Measurements from ENCODE around the gene SCG3.

SCG3 gene

GRCh38 chr15:51737522-51738305 lies 56.4 kb downstream of the SCG3 start, which contains the start of gene LYSMD2:
LYSMD2 (minus strand) TSS chr15:51737655; CDS start chr15:51737622, 33 bp downstream.
- no peak for TF ChIP-seq CTCF (conservative IDR thresholded peaks at IDR 0.05; ENCODE audit: low read depth)
- POLR2A ChIA-PET (ENCODE audit: low non-redundant PET): no interaction called here
- CTCF ChIA-PET: interaction anchor here (0.6 to 1.1 kb wide), 2 partner anchors 35 to 39 kb away, joined by 3 to 13 read pairs; no protein-coding TSS in a partner anchor
- DNase-seq (ENCODE audit: low spot score): peak; percentile 44
- H3K27ac ChIP-seq: peak within 1 kb of the TSS; percentile 63

GRCh38 chr15:51738553-51738952 lies 57.2 kb downstream of the SCG3 start:
- POLR2A ChIA-PET (ENCODE audit: low non-redundant PET): no interaction called here
- CTCF ChIA-PET: interaction anchor here (0.6 to 1.1 kb wide), 2 partner anchors 38 to 114 kb away, joined by 3 to 13 read pairs; no protein-coding TSS in a partner anchor
- TF ChIP-seq CTCF (conservative IDR thresholded peaks at IDR 0.05; ENCODE audit: low read depth): no peak
- DNase-seq (ENCODE audit: low spot score): no peak
- no peak overlapping the region for H3K27ac ChIP-seq

GRCh38 chr15:51739061-51739712 lies 57.9 kb downstream of the SCG3 start:
- POLR2A ChIA-PET (ENCODE audit: low non-redundant PET): no interaction called here
- H3K27ac ChIP-seq: no peak overlapping the region
- DNase-seq (ENCODE audit: low spot score): peak; percentile 69
- TF ChIP-seq CTCF (conservative IDR thresholded peaks at IDR 0.05; ENCODE audit: low read depth): no peak
- CTCF ChIA-PET: interaction anchor here (0.6 to 1.1 kb wide), 2 partner anchors 89 to 113 kb away, joined by 3 read pairs; no protein-coding TSS in a partner anchor

GRCh38 chr15:51749307-51749706 lies 68.0 kb downstream of the SCG3 start:
- POLR2A ChIA-PET (ENCODE audit: low non-redundant PET): no interaction called here
- H3K27ac ChIP-seq: no peak overlapping the region
- CTCF ChIA-PET: interaction anchor here (0.6 to 0.9 kb wide), 2 partner anchors 29 to 253 kb away, joined by 3 read pairs; no protein-coding TSS in a partner anchor
- DNase-seq (ENCODE audit: low spot score): no peak
- no peak for TF ChIP-seq CTCF (conservative IDR thresholded peaks at IDR 0.05; ENCODE audit: low read depth)

GRCh38 chr15:51750186-51750585 lies 68.9 kb downstream of the SCG3 start:
- TF ChIP-seq CTCF (conservative IDR thresholded peaks at IDR 0.05; ENCODE audit: low read depth): no peak
- ChIA-PET CTCF (no interaction called here), POLR2A (ENCODE audit: low non-redundant PET) (no interaction called here)
- no peak overlapping the region for H3K27ac ChIP-seq
- no peak for DNase-seq (ENCODE audit: low spot score)

- CTCF ChIA-PET: interaction anchor here (0.9 kb wide), 1 partner anchor 25 kb away, joined by 3 read pairs; no protein-coding TSS in a partner anchor
- TF ChIP-seq CTCF (conservative IDR thresholded peaks at IDR 0.05; ENCODE audit: low read depth): no peak
- DNase-seq (ENCODE audit: low spot score): peak; percentile 57
These were observed 69.7 kb downstream of the SCG3 start, which contains the start of gene TMOD2 for GRCh38 chr15:51750792-51751696. TMOD2 (plus strand) TSS chr15:51751597; CDS start chr15:51766442, 14,845 bp downstream.

More at GRCh38 chr15:51750792-51751696, 69.7 kb downstream of the SCG3 start, which contains the start of gene TMOD2:
- POLR2A ChIA-PET (ENCODE audit: low non-redundant PET): no interaction called here
- H3K27ac ChIP-seq: peak within 1 kb of the TSS; percentile 44

Measured in RWPE1 (cell line).